LNCAP (cell line): ENCODE measurements around the gene NPAS3.

Source experiments
- CTCF ChIP-seq: fragments of 450-650 bp; IDR thresholded peaks from 2 replicates; pipeline ENCODE4 v1.5.1; 2017; ENCODE audit warnings: mild to moderate bottlenecking

The NPAS3 gene

GRCh38 chr14:33349871-33350270 lies 411.2 kb downstream of the NPAS3 start:
- no peak for TF ChIP-seq CTCF

DNA sequence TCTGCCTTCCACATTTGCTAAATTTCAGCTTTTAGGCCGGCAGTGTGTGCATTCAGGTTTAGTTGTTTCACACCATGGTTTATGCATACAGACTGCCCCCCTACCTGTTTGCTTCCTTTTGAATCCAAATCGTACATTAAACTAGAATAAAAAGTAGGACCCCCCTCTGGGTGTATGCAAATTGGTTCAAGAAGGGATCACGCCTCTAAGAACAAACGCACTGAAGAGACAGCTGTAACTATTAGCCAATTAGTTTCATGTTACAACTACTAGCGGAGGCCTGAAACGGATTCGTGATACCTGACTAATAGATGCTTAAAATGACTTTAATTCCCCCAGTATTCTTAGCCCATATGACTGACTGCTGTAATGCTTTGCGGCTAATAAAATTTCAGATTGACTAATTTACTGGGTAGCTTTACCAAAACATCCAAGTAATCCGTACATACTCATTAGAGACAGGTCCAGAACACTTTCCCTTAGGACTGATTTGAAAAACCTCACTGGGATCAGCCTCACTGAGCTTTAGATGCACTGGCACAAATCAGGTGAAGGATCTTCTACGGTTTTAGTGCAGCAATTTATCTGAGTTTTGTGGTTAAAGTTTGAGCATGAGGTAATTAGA lies 411.8 kb downstream of the NPAS3 start:
- TF ChIP-seq CTCF: no peak

DNA sequence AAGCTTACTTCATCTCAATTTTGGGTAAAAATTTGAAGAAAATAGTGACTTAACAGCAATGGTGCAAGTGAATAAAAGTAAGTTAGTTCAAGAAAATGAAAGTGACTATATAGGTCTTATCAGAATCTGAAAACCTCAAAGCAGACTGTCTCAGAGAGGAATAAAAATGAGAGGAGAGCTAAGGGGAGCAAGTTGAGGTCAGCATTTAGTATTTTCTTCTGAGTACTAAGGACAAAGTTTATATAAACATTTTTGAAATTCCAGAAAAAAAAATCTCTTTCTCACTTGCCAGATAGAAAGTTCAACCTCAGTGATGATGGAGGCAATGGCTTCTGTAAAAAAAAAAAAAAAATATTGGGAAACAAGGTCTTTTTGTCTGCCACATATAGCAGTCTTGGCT lies 414.1 kb downstream of the NPAS3 start:
- no peak for TF ChIP-seq CTCF

DNA sequence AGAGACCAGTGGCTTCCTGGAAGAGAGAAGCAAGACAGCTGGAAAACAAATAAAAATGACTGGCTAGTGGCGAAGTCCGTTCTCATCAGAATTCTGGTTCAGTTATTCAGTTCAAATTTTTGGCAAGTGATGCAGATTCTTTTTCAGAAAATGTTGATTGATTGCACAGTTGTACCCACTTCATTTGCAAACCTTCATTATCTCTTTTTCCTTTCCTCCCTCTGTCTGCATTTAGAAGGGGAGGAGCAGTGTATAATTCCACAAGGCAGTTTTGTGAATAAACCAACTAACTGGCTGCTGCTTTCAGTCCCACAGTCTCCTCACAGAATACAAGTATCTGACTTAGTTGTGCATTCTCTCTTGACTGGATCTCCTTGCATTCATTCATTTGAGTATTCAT lies 417.5 kb downstream of the NPAS3 start:
- TF ChIP-seq CTCF: no peak

DNA sequence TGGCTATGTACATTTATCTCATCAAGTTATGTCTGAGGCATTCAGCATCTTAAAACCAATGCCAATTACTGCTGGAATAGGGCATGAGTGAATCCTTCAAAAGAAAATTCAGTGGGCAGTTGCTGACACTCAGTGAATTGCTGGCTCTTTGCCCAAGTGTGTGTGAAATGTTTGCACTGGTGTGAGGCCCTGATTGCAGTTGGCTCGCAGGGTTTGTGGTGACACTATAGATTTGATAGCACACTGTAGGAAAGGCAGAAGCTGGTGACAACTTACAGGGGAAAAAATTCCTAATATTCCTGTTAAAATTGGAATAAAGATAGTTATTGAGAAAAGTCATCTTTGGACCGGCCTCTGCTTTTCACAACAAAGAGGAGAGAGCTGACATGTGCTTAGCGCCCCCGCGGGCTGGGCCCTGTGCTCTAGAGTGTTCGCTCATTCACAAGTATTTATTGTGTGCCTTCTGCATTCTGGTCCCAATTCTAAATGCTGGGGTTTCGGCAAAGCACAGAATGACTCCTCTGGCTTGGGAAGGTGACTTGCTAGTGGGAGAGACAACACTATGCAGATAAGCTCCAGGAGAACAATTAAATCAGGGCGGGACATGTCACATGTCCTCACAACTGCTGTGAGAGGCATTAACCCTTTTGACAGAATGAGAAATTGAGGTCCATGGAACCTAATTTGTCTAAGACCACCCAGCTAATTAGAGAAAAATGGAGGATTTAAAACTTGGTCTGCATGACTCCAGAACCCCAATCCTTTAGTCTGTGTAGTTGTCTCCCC lies 418.7 kb downstream of the NPAS3 start:
- TF ChIP-seq CTCF: no peak

GRCh38 chr14:33359288-33359881 lies 420.7 kb downstream of the NPAS3 start:
- TF ChIP-seq CTCF: no peak

- no peak for TF ChIP-seq CTCF
Observed at GRCh38 chr14:33362934-33363333, 424.3 kb downstream of the NPAS3 start.
